Stimulated activated CD4-positive, alpha-beta T cell treated with anti-CD3 and anti-CD28 coated beads, Interleukin-12 subunit alpha, Interleukin-12 subunit beta, amount 100 ng/mL, for 48 hours (primary cell): ENCODE results near the gene GJB6.

ENCODE experiments used
- DNase-seq, 3 donors: peaks; one replicate each; pipeline ENCODE4 v3.0.0-alpha.2; 2020; ENCODE audit warnings: low read depth in 2 of 3, low spot score in 1 of 3

GJB6 gene

DNA sequence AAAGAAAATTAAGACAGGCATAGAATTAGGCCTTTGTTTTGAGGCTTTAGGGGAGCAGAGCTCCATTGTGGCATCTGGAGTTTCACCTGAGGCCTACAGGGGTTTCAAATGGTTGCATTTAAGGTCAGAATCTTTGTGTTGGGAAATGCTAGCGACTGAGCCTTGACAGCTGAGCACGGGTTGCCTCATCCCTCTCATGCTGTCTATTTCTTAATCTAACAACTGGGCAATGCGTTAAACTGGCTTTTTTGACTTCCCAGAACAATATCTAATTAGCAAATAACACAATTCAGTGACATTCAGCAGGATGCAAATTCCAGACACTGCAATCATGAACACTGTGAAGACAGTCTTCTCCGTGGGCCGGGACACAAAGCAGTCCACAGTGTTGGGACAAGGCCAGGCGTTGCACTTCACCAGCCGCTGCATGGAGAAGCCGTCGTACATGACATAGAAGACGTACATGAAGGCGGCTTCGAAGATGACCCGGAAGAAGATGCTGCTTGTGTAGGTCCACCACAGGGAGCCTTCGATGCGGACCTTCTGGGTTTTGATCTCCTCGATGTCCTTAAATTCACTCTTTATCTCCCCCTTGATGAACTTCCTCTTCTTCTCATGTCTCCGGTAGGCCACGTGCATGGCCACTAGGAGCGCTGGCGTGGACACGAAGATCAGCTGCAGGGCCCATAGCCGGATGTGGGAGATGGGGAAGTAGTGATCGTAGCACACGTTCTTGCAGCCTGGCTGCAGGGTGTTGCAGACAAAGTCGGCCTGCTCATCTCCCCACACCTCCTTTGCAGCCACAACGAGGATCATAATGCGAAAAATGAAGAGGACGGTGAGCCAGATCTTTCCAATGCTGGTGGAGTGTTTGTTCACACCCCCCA is 43.2 kb downstream of the GJB6 start:
- DNase-seq, result no peak

DNA sequence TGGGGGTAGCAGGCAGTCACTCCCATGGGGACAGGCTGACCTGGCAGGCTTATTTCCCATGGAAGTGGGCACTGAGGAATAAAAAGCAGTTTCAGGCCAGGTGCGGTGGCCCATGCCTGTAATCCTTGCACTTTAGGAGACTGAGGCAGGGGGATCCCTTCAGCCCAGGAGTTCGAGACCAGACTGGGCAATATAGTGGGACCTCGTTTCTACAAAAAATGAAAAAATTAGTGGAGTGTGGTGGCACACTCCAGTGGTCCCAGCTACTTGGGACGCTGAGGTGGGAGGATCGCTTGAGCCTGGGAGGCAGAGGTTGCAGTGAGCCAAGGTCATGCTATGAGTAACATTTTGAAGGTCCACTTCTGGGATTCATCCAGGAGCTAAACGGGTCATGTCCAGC is 45.3 kb downstream of the GJB6 start:
- no peak for DNase-seq

DNA sequence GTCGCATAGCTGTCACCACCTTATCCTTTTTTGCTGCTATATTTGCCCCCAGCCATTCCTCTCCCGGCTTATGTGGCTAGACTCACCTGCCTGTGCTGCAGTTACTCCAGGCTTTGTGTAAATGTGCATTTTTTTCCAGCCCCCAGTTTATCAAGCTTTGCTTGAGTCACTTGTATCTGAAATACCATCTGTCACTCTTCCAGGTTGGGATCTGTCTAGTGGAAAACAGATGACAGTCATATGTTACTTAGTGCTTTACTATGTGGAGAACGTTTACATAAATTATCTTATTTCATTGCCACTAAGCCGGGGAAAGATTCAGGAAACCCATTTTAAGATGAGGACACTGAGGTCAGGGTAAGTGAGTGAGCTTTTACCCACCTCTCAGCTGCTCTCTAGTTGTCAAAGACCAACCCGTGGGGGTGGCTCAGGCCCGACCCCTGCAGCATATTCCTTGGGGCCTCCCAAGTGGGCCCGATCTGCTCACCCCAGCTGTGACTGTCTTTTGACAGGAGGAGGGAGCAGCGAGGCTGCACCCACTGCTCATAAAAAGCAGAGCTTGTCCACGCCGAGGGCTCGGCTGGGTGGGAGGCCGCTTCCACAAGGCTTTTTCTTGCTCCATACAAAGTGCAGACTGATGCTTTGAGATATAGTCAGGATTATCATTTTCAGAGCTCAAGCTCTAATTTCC is 46.6 kb downstream of the GJB6 start:
- DNase-seq, result no peak

DNA sequence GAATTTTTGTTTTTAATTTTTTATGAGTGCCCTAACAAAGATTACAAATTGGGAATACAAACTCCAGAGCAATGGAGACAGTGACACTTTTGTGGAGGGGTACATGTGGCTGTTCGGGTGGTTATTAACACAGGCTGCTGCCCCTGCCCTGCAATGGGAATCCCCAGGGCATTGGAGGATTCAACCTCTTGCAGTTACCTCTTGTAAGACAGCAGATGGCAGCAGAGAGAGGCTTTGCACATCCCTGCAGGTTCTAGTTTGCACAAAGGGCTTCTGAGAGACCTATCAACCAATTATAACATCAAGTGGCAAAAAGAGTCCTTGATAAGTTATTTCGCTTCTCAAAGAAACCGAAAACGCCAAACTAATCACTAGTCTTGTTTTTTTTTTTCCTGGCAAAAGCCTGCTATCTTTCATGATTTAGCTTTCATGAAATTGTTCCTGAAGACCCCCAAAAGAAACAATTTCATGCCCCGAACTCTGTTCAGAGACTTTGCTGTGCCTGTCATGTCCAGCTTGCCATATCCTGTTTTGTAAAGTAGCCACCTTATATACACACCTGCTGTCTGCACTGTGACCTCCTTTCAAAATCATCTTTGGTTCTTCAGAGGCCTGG is 49.8 kb downstream of the GJB6 start:
- DNase-seq, result peak in 1 of 3 donors; percentile 56

- DNase-seq, result no peak
Measured at GRCh38 chr13:20181188-20181587, 50.9 kb downstream of the GJB6 start.

DNA sequence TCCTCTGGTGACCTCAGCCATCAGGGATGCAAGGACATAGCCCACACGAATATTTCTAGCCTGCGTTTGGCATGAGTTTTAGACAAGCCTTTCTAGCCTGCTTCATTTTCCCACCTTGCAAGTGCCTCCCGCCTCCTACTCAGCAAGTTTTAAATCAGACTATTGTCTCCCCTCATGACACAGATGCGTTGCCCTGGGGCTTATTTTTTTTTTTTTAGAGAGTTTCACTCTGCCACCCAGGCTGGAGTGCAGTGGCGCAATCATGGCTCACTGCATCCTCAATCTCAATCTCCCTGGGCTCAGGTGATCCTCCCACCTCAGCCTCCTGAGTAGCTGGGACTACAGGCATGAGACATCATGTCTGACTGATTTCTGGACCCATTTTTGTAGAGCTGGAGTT is 54.0 kb downstream of the GJB6 start:
- DNase-seq, result no peak

DNA sequence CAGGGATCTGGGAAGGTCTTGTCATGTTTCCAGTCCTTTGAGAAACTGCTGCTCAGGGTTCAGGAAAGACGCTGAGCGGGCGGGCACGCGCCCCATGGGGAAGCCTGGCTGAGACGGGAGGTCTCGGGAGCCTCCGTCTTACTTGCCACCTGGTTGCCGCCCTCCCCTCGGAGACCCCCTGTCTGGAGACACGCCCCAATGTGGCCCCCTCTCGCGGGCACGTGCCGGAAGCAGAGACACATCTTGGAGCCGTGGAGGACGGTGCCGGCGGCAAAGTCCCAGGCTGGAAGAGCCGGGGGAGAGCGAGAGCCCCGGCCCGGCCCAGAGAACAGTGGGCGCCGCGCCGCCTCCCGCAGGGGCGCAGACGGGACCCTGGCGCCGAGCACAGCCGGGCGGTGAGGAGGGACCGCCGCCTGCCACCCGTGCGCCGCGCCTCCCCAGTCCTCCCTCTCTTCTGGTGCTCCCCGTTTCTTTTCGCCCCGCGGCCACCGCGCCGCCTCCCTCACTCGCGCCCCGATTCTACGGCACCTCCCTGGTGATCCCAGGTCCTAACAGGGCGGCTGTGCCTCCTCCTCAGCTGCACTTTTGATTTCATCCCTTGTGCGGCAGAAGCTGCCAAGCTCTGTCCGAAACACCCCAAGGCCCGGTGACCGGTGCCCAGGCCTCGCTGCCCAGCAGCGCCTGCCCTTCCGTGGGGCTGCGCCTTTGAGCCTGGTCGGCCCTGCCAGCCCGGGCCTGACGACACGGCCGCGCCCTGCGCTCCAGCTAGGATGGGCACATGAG is 54.9 kb downstream of the GJB6 start:
- DNase-seq, result no peak

GRCh38 chr13:20175907-20176652 is 56.0 kb downstream of the GJB6 start:
- DNase-seq, result no peak

GRCh38 chr13:20175406-20175794 is 56.7 kb downstream of the GJB6 start:
- no peak for DNase-seq

GRCh38 chr13:20174656-20175405 is 57.3 kb downstream of the GJB6 start:
- DNase-seq, result peak; percentile 64 to 74 (median 68)

DNA sequence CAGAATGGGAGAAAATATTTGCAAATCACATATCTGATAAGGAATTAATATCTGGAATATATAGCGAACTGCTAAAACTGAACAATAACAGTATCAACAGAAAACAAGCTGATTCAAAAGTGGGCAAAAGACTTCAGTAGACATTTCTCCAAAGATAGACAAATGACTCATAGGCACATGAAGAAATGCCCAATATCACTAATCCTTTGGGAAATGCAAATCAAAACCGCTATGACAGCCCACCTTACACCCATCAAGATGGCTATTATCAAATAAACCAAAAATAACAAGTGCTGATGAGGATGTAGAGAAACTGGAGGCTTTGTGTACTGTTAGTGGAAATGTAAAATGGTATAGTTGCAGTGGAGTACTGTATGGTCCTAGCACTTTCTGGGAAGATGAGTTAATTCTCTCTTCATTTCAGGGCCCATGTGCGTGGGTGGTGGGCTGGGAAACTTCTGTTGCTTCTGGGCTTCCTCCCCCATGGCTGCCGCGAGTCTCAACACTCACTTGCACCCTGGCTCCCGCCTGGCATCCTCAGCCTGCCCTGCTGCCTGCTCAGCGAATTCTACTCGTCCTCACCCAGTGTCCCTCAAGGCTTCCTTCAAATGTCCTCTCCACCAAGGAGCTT is 58.9 kb downstream of the GJB6 start:
- DNase-seq, result no peak
